ENCODE data around the gene GRM8. TPM values are rescaled to one million over a fixed set of nuclear protein-coding genes. Genes with fewer than 3 reads are reported as not detected.

GRM8 gene
- total RNA-seq, 1 donor from 2014 or later = not detected

DNA sequence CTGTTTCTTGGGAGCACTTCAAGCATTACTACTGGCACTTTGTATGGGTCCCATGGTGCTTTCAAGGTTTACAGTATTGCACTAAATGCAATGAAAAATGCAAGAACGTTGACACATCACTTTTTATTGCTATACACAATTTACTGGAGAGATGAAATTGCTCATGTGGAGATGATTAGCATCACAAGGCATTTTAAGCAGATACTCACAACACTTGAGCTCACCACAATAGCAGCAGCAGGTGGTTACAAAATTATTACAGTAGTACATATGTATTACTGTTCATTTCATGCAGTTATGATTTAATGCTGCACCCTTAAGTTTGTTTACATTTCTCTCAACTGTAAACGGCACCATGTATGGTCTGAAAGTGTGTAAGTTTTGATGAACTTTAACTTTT, 537.7 kb downstream of the GRM8 start:
- TF ChIP-seq, protein P1, sequence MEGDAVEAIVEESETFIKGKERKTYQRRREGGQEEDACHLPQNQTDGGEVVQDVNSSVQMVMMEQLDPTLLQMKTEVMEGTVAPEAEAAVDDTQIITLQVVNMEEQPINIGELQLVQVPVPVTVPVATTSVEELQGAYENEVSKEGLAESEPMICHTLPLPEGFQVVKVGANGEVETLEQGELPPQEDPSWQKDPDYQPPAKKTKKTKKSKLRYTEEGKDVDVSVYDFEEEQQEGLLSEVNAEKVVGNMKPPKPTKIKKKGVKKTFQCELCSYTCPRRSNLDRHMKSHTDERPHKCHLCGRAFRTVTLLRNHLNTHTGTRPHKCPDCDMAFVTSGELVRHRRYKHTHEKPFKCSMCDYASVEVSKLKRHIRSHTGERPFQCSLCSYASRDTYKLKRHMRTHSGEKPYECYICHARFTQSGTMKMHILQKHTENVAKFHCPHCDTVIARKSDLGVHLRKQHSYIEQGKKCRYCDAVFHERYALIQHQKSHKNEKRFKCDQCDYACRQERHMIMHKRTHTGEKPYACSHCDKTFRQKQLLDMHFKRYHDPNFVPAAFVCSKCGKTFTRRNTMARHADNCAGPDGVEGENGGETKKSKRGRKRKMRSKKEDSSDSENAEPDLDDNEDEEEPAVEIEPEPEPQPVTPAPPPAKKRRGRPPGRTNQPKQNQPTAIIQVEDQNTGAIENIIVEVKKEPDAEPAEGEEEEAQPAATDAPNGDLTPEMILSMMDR (IDR thresholded peaks at IDR 0.05) = no peak
- ATAC-seq (no peak), DNase-seq (no peak)
- no peaks in the 10 kb centered on the region for H3K36me3 ChIP-seq
- intact Hi-C loops (cut with DNase I) = no loop called here
- H3K9me3 ChIP-seq = no peaks in the 10 kb centered on the region
- no peaks in the 10 kb centered on the region for H3K4me1 ChIP-seq
- H3K27ac ChIP-seq = no peak overlapping the region
- no peak overlapping the region for H3K4me3 ChIP-seq
- no peaks in the 10 kb centered on the region for H3K27me3 ChIP-seq

DNA sequence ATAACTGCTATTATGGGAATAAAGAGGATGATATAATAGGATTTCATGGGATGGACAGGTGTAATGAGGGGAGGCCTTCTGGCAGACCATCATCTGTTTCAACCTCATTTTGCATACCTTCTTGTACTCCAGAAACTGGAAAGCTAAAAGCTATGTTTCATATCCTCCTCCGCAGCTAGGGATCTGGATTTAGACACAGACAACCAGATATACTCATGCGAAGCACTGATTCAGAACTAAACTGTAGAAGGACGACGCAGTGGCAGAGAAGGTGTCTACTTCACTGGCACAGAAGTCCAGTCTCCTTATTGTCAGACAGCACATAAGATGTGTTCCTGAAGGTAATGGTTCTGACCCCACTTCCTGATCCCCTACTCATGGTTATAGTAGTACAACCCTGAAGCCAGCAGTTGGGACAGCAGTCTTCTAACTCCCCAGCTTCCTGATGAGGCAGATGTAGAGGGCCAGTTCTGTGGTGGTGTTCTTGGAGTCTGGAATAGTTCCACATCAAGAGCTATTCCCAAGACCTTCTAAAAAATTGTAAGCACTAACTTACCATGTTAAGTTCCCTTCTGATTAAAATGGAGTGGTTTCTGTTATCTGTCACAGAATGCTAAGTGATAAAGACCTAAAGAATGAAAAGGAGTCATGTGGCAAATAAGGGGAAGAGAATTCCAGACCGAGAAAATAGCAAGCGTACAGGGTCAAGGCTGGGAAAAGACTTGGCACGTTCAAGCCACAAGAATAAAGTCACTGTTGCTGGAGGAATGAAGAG, 550.3 kb downstream of the GRM8 start:
- no peak overlapping the region for H3K27ac ChIP-seq
- no peak for ATAC-seq
- DNase-seq = no peak
- TF ChIP-seq, protein P1 (IDR thresholded peaks at IDR 0.05) = no peak
- H3K4me3 ChIP-seq = no peak overlapping the region
- no peaks in the 10 kb centered on the region for H3K9me3 ChIP-seq
- H3K27me3 ChIP-seq = no peaks in the 10 kb centered on the region
- intact Hi-C loops (cut with DNase I) = no loop called here
- no peaks in the 10 kb centered on the region for H3K36me3 ChIP-seq
- H3K4me1 ChIP-seq = no peaks in the 10 kb centered on the region

DNA sequence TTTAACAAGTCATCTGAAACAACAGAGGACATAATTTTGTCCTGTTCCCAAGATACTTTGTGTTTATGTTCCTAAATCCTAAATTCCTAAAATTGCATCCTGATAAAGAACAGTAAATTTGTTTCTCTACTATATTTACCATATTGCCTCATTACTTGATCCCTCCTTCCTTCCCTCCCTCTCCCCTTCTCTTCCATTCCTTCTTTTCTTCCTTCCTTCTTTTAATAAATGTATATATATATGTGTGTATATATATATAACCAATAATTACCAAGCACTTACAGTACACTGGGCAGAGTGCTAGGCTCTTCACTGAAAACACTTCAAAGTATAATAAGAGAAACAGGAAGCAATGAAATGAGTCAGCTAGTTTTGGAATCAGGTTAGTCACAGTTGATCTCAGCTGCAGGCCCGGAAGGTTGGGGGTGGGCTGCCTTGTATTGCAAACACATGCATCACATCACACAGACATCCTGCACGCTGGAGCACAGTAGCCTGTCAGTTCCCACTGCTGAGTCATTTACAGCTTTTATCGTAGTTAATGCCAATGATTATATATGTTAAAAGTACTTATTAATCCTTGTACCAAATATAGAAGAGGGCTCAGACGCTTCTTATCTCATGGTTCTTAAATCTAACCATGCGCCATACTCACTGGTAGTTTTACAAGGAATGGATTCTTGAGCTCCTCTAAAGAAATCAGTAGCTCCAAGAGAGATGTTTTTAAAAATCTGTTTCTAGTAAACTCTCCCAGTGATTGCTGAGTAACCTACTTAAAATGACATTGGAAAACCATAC, 551.7 kb downstream of the GRM8 start:
- TF ChIP-seq, protein P1 (IDR thresholded peaks at IDR 0.05) = no peak
- Histone ChIP-seq H3K36me3 (no peaks in the 10 kb centered on the region), H3K4me3 (no peak overlapping the region), H3K27ac (no peak overlapping the region), H3K4me1 (no peaks in the 10 kb centered on the region), H3K27me3 (no peaks in the 10 kb centered on the region), H3K9me3 (no peaks in the 10 kb centered on the region)
- DNase-seq (no peak), ATAC-seq (peak; percentile 65)
- intact Hi-C loops (cut with DNase I) = no loop called here

DNA sequence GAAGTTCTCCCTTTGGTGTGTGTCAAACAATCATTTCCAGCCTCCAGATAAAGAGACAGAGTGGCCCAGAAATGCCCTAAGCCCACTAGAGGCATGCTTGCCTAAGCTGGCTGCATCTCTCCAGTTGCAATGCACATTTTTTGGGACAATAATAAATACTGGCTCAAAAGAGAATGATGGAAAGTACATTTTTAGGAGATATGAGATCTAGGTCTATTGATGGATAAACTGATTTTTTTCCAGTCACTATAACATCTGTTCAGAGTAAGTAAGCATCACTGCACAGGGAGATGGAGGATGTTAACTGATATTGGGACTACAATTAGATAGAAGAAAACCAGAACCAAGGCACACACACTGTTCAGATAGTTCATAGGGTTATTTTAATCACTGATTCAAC, 553.0 kb downstream of the GRM8 start:
- Histone ChIP-seq H3K4me1 (no peaks in the 10 kb centered on the region), H3K9me3 (no peaks in the 10 kb centered on the region), H3K4me3 (no peak overlapping the region), H3K27ac (no peak overlapping the region), H3K27me3 (no peaks in the 10 kb centered on the region), H3K36me3 (no peaks in the 10 kb centered on the region)
- no peak for DNase-seq
- ATAC-seq = no peak
- TF ChIP-seq, protein P1 (IDR thresholded peaks at IDR 0.05) = no peak
- intact Hi-C loops (cut with DNase I) = no loop called here

DNA sequence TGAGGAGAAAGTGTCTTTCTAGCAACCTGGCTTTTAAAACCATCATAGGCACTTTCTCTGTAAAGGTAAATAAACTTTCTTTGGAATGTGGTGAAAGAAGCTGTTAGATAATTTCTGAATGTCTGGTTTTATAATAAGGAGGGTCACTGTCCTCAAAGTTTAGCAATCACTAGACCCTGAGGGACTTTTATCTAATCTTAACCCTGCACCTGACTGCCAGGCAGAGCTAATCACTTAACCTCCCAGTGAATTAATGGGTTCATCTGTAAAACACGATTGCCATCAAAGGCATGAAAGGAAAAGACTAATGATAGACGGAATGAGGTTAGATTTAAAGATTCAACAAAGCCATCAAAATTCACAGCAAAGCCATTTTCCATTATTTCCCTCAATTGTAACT, 553.8 kb downstream of the GRM8 start:
- Histone ChIP-seq H3K4me3 (no peak overlapping the region), H3K9me3 (no peaks in the 10 kb centered on the region), H3K27me3 (no peaks in the 10 kb centered on the region), H3K36me3 (no peaks in the 10 kb centered on the region), H3K4me1 (no peaks in the 10 kb centered on the region), H3K27ac (no peak overlapping the region)
- TF ChIP-seq, protein P1 (IDR thresholded peaks at IDR 0.05) = no peak
- DNase-seq (no peak), ATAC-seq (no peak)
- intact Hi-C loops (cut with DNase I) = no loop called here

Measured in upper lobe of right lung (tissue), 1 donor.